Mesenchymal stem cell (in vitro differentiated cells and primary cell): Measurements from ENCODE around the gene DST.

Experiments
- DNase-seq: peaks from one replicate; pipeline ENCODE4 v3.0.0-alpha.2; 2013
- H2AFZ ChIP-seq: one replicate; pipeline ENCODE4 v1.6.1; 2013; ENCODE audit warnings: low read depth, mild to moderate bottlenecking, control low read depth, inconsistent platforms, low read length, moderate library complexity
- H2AK5ac ChIP-seq: 2 replicates; pipeline ENCODE4 v1.6.1; 2013; ENCODE audit warnings: low read length, moderate library complexity, mild to moderate bottlenecking, inconsistent platforms; ENCODE audit not compliant: severe bottlenecking
- H2BK120ac ChIP-seq: one replicate; pipeline ENCODE4 v1.6.1; 2013; ENCODE audit warnings: low read depth, mild to moderate bottlenecking, inconsistent platforms, low read length, moderate library complexity
- H2BK12ac ChIP-seq, 2 experiments: one replicate each; pipeline ENCODE4 v1.6.1; 2013; ENCODE audit warnings: inconsistent platforms in 2 of 2, low read length in 2 of 2, mild to moderate bottlenecking in 2 of 2, moderate library complexity in 2 of 2, control low read depth in 1 of 2
- H2BK15ac ChIP-seq: one replicate; pipeline ENCODE4 v1.6.1; 2013; ENCODE audit warnings: mild to moderate bottlenecking, low read depth, inconsistent platforms; ENCODE audit not compliant: poor library complexity, severe bottlenecking
- H2BK5ac ChIP-seq: 2 replicates; pipeline ENCODE4 v1.6.1; 2013; ENCODE audit warnings: low read depth, mild to moderate bottlenecking, low read length, control low read depth, inconsistent platforms; ENCODE audit not compliant: poor library complexity, severe bottlenecking
- H3K14ac ChIP-seq, 2 experiments: one replicate each; pipeline ENCODE4 v1.6.1; 2013; ENCODE audit warnings: inconsistent platforms in 2 of 2, low read length in 2 of 2, control low read depth in 1 of 2, mild to moderate bottlenecking in 1 of 2, moderate library complexity in 1 of 2
- H3K18ac ChIP-seq, 2 experiments: one replicate each; pipeline ENCODE4 v1.6.1; 2013; ENCODE audit warnings: inconsistent platforms in 2 of 2, low read length in 2 of 2, control low read depth in 1 of 2, low read depth in 1 of 2, mild to moderate bottlenecking in 1 of 2
- H3K23ac ChIP-seq, 2 experiments: one replicate each; pipeline ENCODE4 v1.6.1; 2013; ENCODE audit warnings: inconsistent platforms in 2 of 2, low read length in 2 of 2, mild to moderate bottlenecking in 2 of 2, moderate library complexity in 2 of 2, control low read depth in 1 of 2
- H3K27ac ChIP-seq: 2 replicates; pipeline ENCODE4 v1.5.1; 2013; ENCODE audit warnings: mild to moderate bottlenecking, moderate library complexity, low read length, control low read depth, inconsistent platforms; ENCODE audit not compliant: poor library complexity, severe bottlenecking
- H3K27me3 ChIP-seq, 2 experiments: 2 replicates each; pipeline versions ENCODE4 v1.6.1 to v1.7.0; 2013; ENCODE audit warnings: low read length in 2 of 2, mild to moderate bottlenecking in 2 of 2, moderate library complexity in 2 of 2, control low read depth in 1 of 2, inconsistent platforms in 1 of 2; ENCODE audit not compliant: control insufficient read depth in 1 of 2, insufficient read depth in 1 of 2
- H3K36me3 ChIP-seq, 2 experiments: 2 replicates each; pipeline versions ENCODE4 v1.6.1 to v1.7.0; 2013; ENCODE audit warnings: low read length in 2 of 2, control low read depth in 1 of 2, inconsistent platforms in 1 of 2, low read depth in 1 of 2, mild to moderate bottlenecking in 1 of 2; ENCODE audit not compliant: insufficient read depth in 2 of 2, control insufficient read depth in 1 of 2
- H3K4ac ChIP-seq, 2 experiments: one replicate each; pipeline ENCODE4 v1.6.1; 2013; ENCODE audit warnings: inconsistent platforms in 2 of 2, low read length in 2 of 2, mild to moderate bottlenecking in 2 of 2, moderate library complexity in 2 of 2, control low read depth in 1 of 2, low read depth in 1 of 2
- H3K4me1 ChIP-seq: 2 replicates; pipeline ENCODE4 v1.6.1; 2013; ENCODE audit warnings: low read depth, low read length, control low read depth; ENCODE audit not compliant: control insufficient read depth, insufficient read depth
- H3K4me2 ChIP-seq: 2 replicates; pipeline ENCODE4 v1.6.1; 2013; ENCODE audit warnings: low read length, mild to moderate bottlenecking, inconsistent platforms; ENCODE audit not compliant: poor library complexity, severe bottlenecking
- H3K4me3 ChIP-seq, 2 experiments: 2 replicates each; pipeline versions ENCODE4 v1.5.1 to v1.7.0; 2013; ENCODE audit warnings: low read length in 2 of 2, mild to moderate bottlenecking in 2 of 2, control low read depth in 1 of 2, low read depth in 1 of 2; ENCODE audit not compliant: insufficient read depth in 1 of 2
- H3K79me1 ChIP-seq: replicated peaks from 2 replicates; pipeline ENCODE4 v1.6.1; 2013; ENCODE audit warnings: mild to moderate bottlenecking, control low read depth, low read length, inconsistent platforms; ENCODE audit not compliant: poor library complexity, severe bottlenecking
- H3K9ac ChIP-seq: 2 replicates; pipeline ENCODE4 v1.7.0; 2013; ENCODE audit warnings: mild to moderate bottlenecking, low read length, moderate library complexity
- H3K9me3 ChIP-seq: 2 replicates; pipeline ENCODE4 v1.7.0; 2013; ENCODE audit warnings: mild to moderate bottlenecking, low read length; ENCODE audit not compliant: control insufficient read depth
- H4K8ac ChIP-seq: one replicate; pipeline ENCODE4 v1.6.1; 2013; ENCODE audit warnings: inconsistent platforms, mild to moderate bottlenecking, low read length, moderate library complexity
- H4K91ac ChIP-seq: one replicate; pipeline ENCODE4 v1.6.1; 2013; ENCODE audit warnings: mild to moderate bottlenecking, low read length, inconsistent platforms
- WGBS: methylation state at CpG from one replicate; pipeline ENCODE4 v1.1.7; 2013; ENCODE audit warnings: mixed read lengths; 5-methylcytosine and 5-hydroxymethylcytosine counted together

DST gene

DNA sequence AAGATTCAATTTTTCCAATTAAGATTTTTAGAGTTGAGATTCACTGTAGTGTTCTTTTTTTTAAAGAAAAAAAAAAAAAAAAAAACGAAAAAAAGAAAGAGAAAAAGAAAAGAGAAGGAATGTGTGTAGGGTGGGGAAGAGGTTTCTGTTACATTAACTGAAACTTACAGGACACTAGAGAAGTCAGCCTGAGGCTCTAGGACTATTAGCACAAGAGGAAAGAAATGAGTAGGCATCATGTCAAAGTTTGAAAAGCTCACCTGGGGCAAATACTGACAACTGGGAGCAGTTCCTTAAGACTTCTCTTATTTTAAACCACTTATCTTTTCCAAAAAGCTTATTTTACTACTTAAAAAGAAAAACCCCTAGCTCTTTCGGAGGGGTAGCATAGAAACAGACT lies 185.9 kb downstream of the DST start:
- H2BK12ac ChIP-seq = no peak overlapping the region
- no peak for DNase-seq
- no peak overlapping the region for H2BK120ac ChIP-seq
- 91% methylated on average over 1 of the region's 2 CpGs for WGBS
- H3K4me3 ChIP-seq = no peak overlapping the region
- no peak overlapping the region for H4K8ac ChIP-seq
- no peak overlapping the region for H3K14ac ChIP-seq
- no peak overlapping the region for H3K9ac ChIP-seq
- H3K4me1 ChIP-seq = peaks cover 2% of the 10 kb centered on the region
- H2BK5ac ChIP-seq = no peak overlapping the region
- no peak overlapping the region for H3K23ac ChIP-seq
- H3K18ac ChIP-seq = no peak overlapping the region
- peaks cover 6 to 78% of the 10 kb centered on the region in 2 experiments for H3K36me3 ChIP-seq
- no peak overlapping the region for H3K27ac ChIP-seq
- no peaks in the 10 kb centered on the region for H3K27me3 ChIP-seq
- no peaks in the 10 kb centered on the region for H3K9me3 ChIP-seq
- no peak overlapping the region for H2BK15ac ChIP-seq
- H2AK5ac ChIP-seq = no peak overlapping the region
- H3K79me1 ChIP-seq = peaks cover 10% of the 10 kb centered on the region
- H3K4me2 ChIP-seq = no peak overlapping the region
- H3K4ac ChIP-seq = no peak overlapping the region
- H4K91ac ChIP-seq = no peak overlapping the region
- no peak overlapping the region for H2AFZ ChIP-seq

DNA sequence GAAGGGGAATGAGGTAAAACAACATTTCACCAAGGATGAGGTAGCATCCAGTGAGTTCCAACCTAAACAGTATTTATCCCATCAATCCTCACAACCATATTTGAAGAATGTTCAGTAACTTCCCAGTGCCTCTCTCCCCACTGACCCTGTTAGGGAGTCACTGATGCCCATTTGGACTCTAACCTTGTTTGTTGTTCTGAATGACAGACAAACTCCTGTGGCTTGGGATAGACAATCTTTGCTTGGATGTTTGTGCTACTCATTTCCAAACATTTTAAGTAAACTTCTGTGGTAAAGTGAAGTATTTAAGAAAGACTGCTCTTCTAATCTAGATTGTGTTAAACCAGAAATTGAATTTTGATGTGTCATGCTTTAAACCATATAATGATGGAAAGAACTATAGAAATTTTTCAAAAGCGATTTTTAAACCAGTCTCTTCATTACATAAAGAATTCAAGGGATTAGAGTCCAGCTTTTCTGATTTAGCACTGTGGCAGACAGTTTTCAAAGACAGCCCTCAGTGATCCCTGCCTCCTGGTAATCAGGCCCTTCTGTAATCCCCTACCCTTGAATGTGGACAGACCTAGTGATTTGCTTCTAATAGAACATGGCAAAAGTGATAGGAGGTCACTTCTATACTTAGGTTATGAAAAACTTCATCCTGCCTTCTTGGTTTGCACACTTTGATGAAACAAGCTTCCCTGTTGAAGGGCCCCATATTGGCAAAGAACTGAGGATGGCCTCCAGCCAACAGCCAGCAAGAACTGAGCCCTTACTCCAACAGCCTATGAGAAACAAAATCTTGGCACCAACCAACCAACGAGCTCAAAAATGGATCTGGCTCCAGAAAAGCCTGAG lies 191.6 kb downstream of the DST start:
- H3K4me3 ChIP-seq = no peak overlapping the region
- H3K18ac ChIP-seq = no peak overlapping the region
- no peaks in the 10 kb centered on the region for H3K27me3 ChIP-seq
- H3K36me3 ChIP-seq = peaks cover 2 to 30% of the 10 kb centered on the region in 2 experiments
- H4K8ac ChIP-seq = no peak overlapping the region
- H2BK15ac ChIP-seq = no peak overlapping the region
- no peak overlapping the region for H2BK12ac ChIP-seq
- no peak overlapping the region for H3K4ac ChIP-seq
- H2BK120ac ChIP-seq = no peak overlapping the region
- H3K9me3 ChIP-seq = no peaks in the 10 kb centered on the region
- H3K9ac ChIP-seq = no peak overlapping the region
- H3K23ac ChIP-seq = no peak overlapping the region
- no peak overlapping the region for H2AFZ ChIP-seq
- H3K14ac ChIP-seq = no peak overlapping the region
- H3K4me2 ChIP-seq = no peak overlapping the region
- H3K4me1 ChIP-seq = no peaks in the 10 kb centered on the region
- 89% methylated on average over 1 of the region's 2 CpGs for WGBS
- peak; percentile 32 for DNase-seq
- no peak overlapping the region for H4K91ac ChIP-seq
- no peak overlapping the region for H3K27ac ChIP-seq
- no peak overlapping the region for H2BK5ac ChIP-seq
- H2AK5ac ChIP-seq = no peak overlapping the region
- peaks cover 4% of the 10 kb centered on the region for H3K79me1 ChIP-seq

DNA sequence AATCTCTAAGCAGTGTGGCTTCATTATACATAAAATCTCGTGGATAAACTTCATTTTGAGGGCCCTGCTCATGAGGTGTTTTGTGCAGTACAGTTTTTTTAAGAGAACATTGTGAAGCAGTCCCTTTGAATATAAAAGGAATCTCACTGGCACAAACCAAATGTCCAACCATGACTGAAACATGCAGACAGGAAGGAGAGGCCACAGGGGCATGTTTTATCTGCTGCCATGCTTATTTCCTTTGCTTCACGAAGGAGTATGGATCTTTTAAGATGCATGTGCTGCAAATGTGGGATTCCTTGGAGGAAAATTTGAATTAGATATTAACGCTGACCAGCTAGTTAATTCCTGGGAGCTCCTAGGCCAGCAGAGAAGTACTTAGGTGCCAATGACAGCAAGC lies 192.3 kb downstream of the DST start:
- no peak overlapping the region for H2BK120ac ChIP-seq
- H3K14ac ChIP-seq = no peak overlapping the region
- H2AK5ac ChIP-seq = no peak overlapping the region
- no peak overlapping the region for H2BK12ac ChIP-seq
- 94% methylated on average over 3 of the region's 3 CpGs for WGBS
- no peak overlapping the region for H3K4me3 ChIP-seq
- no peak overlapping the region for H3K9ac ChIP-seq
- no peak overlapping the region for H4K8ac ChIP-seq
- H2BK5ac ChIP-seq = no peak overlapping the region
- DNase-seq = no peak
- no peaks in the 10 kb centered on the region for H3K27me3 ChIP-seq
- H3K4me1 ChIP-seq = no peaks in the 10 kb centered on the region
- no peak overlapping the region for H3K4ac ChIP-seq
- no peak overlapping the region for H3K23ac ChIP-seq
- H2BK15ac ChIP-seq = no peak overlapping the region
- no peak overlapping the region for H4K91ac ChIP-seq
- peaks cover 4% of the 10 kb centered on the region for H3K79me1 ChIP-seq
- H3K27ac ChIP-seq = no peak overlapping the region
- no peaks in the 10 kb centered on the region for H3K9me3 ChIP-seq
- no peak overlapping the region for H3K18ac ChIP-seq
- peaks cover 2 to 26% of the 10 kb centered on the region in 2 experiments for H3K36me3 ChIP-seq
- H3K4me2 ChIP-seq = no peak overlapping the region
- H2AFZ ChIP-seq = no peak overlapping the region

DNA sequence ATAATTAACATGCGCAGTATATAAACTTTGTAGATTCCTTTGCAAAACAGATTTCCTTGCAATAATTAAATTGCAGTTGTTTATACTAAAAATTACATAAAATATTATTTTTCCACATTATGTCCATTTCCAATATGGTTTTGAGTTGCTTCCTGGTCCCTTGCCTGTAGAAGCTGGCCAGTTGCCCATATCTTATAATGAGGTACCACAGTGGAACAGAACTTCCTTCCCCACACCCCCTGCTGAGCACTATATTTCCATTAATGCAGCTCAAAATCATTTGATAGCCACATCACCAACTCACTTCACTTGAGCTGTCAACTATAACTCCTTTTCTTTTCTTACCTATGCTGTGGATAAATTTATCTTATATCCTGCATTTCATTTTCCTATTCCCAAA lies 194.6 kb downstream of the DST start:
- Histone ChIP-seq H2BK5ac (no peak overlapping the region), H3K9me3 (no peaks in the 10 kb centered on the region), H4K8ac (no peak overlapping the region), H2BK12ac (no peak overlapping the region), H2BK15ac (no peak overlapping the region), H3K18ac (no peak overlapping the region), H3K4me3 (no peak overlapping the region), H4K91ac (no peak overlapping the region), H3K14ac (no peak overlapping the region), H3K36me3 (peaks cover 0 to 8% of the 10 kb centered on the region in 2 experiments), H3K79me1 (no peaks in the 10 kb centered on the region), H2BK120ac (no peak overlapping the region), H3K9ac (no peak overlapping the region), H3K4me2 (no peak overlapping the region), H3K23ac (no peak overlapping the region), H3K4ac (no peak overlapping the region), H3K27me3 (no peaks in the 10 kb centered on the region), H2AK5ac (no peak overlapping the region), H2AFZ (no peak overlapping the region), H3K27ac (no peak overlapping the region), H3K4me1 (no peaks in the 10 kb centered on the region)
- no CpG with 5 or more reads among the region's 1 CpG for WGBS
- DNase-seq = no peak
